Gastroesophageal sphincter (tissue), 3 donors: Measurements from ENCODE around the gene FBXO46.
A peak's percentile ranks its signal among the peaks of the same experiment; 100 is the strongest.

ENCODE experiments used
- CTCF ChIP-seq, 4 experiments: fragments of 200-600 bp in 2 of 4; fragments of 450-650 bp in 2 of 4; sonication (generic) in 1 of 4; IDR thresholded peaks; one replicate each; pipeline ENCODE4 v1.5.1; 2017 to 2019; ENCODE audit warnings: antibody characterized with exemption in 4 of 4, mild to moderate bottlenecking in 2 of 4, moderate library complexity in 2 of 4
- EP300 ChIP-seq: sonication (generic); formaldehyde crosslinking; IDR thresholded peaks from one replicate; pipeline ENCODE4 v1.6.1; 2017; ENCODE audit warnings: antibody characterized with exemption, mild to moderate bottlenecking
- POLR2A ChIP-seq, 2 donors: fragments of 450-650 bp; IDR thresholded peaks; one replicate each; pipeline ENCODE4 v1.6.1; 2017; ENCODE audit warnings: antibody characterized with exemption in 2 of 2, mild to moderate bottlenecking in 2 of 2, moderate library complexity in 1 of 2
- POLR2AphosphoS5 ChIP-seq: sonication (generic); formaldehyde crosslinking; IDR thresholded peaks from one replicate; pipeline ENCODE4 v1.6.1; 2017; ENCODE audit warnings: antibody characterized with exemption

GRCh38 chr19:45681391-45682015 lies 49.2 kb downstream of the FBXO46 start:
- TF ChIP-seq CTCF (IDR thresholded peaks at IDR 0.05) (peak in 3 of 4 experiments; percentile 93 to 97 (median 97)), POLR2AphosphoS5 (peak; percentile 7), POLR2A (IDR thresholded peaks at IDR 0.05) (no peak), EP300 (no peak)
